ENCODE data around the gene ABCG1.

Gene ABCG1

GRCh38 chr21:42282021-42282420 is 63.1 kb downstream of the ABCG1 start:
- DNase-seq = no peak
- no peaks in the 10 kb centered on the region for H3K4me1 ChIP-seq
- H3K9me3 ChIP-seq = no peaks in the 10 kb centered on the region
- no peaks in the 10 kb centered on the region for H3K27me3 ChIP-seq
- peaks cover 2% of the 10 kb centered on the region; the same call in 1 of the 2 replicates for H3K36me3 ChIP-seq
- no peak overlapping the region for H3K4me3 ChIP-seq (ENCODE audit: low read depth, low read length)
- no peak for TF ChIP-seq CTCF (IDR thresholded peaks at IDR 0.05; ENCODE audit: low read depth, low read length)

- Histone ChIP-seq H3K27me3 (no peaks in the 10 kb centered on the region), H3K4me1 (no peaks in the 10 kb centered on the region), H3K4me3 (ENCODE audit: low read depth, low read length) (no peak overlapping the region), H3K9me3 (no peaks in the 10 kb centered on the region), H3K36me3 (peaks cover 2% of the 10 kb centered on the region; the same call in 1 of the 2 replicates)
- no peak for DNase-seq
- no peak for TF ChIP-seq CTCF (IDR thresholded peaks at IDR 0.05; ENCODE audit: low read depth, low read length)
Observed at GRCh38 chr21:42282715-42283114, 63.8 kb downstream of the ABCG1 start.

- no peak for DNase-seq
- peaks cover 5% of the 10 kb centered on the region for H3K36me3 ChIP-seq
- H3K4me3 ChIP-seq (ENCODE audit: low read depth, low read length) = no peak overlapping the region
- no peaks in the 10 kb centered on the region for H3K4me1 ChIP-seq
- no peaks in the 10 kb centered on the region for H3K27me3 ChIP-seq
- H3K9me3 ChIP-seq = no peaks in the 10 kb centered on the region; the same call in 1 of the 2 replicates
- no peak for TF ChIP-seq CTCF (IDR thresholded peaks at IDR 0.05; ENCODE audit: low read depth, low read length)
Observed at GRCh38 chr21:42285569-42286245, 66.8 kb downstream of the ABCG1 start.

GRCh38 chr21:42286416-42286815 is 67.5 kb downstream of the ABCG1 start:
- H3K4me1 ChIP-seq = no peaks in the 10 kb centered on the region
- no peaks in the 10 kb centered on the region for H3K27me3 ChIP-seq
- H3K4me3 ChIP-seq (ENCODE audit: low read depth, low read length) = no peak overlapping the region
- H3K36me3 ChIP-seq = peaks cover 6% of the 10 kb centered on the region
- H3K9me3 ChIP-seq = no peaks in the 10 kb centered on the region; the same call in 1 of the 2 replicates
- DNase-seq = no peak
- no peak for TF ChIP-seq CTCF (IDR thresholded peaks at IDR 0.05; ENCODE audit: low read depth, low read length)

- no peak for DNase-seq
- no peak for TF ChIP-seq CTCF (IDR thresholded peaks at IDR 0.05; ENCODE audit: low read depth, low read length)
- no peak overlapping the region for H3K4me3 ChIP-seq (ENCODE audit: low read depth, low read length)
- no peaks in the 10 kb centered on the region; the same call in 1 of the 2 replicates for H3K9me3 ChIP-seq
- H3K27me3 ChIP-seq = no peaks in the 10 kb centered on the region
- no peaks in the 10 kb centered on the region for H3K4me1 ChIP-seq
- H3K36me3 ChIP-seq = peaks cover 6% of the 10 kb centered on the region
Observed at GRCh38 chr21:42287193-42288083, 68.5 kb downstream of the ABCG1 start.

Measured in BE2C (cell line).